LNCaP clone FGC (cell line): Measurements from ENCODE around the gene BICDL2.

Experiments used
- DNase-seq: peaks from one replicate; pipeline ENCODE4 v3.0.0-alpha.2; 2011; ENCODE audit warnings: low read depth
- H3K4me3 ChIP-seq: 2 replicates; pipeline ENCODE4 v1.5.1; 2011; ENCODE audit warnings: mild to moderate bottlenecking, low read depth, low read length, control low read depth
- CTCF ChIP-seq: IDR thresholded peaks from 2 replicates; pipeline ENCODE4 v1.5.1; 2012; ENCODE audit warnings: mild to moderate bottlenecking; ENCODE audit not compliant: control insufficient read depth, insufficient read depth; ENCODE audit errors: extremely low read depth

BICDL2 gene

DNA sequence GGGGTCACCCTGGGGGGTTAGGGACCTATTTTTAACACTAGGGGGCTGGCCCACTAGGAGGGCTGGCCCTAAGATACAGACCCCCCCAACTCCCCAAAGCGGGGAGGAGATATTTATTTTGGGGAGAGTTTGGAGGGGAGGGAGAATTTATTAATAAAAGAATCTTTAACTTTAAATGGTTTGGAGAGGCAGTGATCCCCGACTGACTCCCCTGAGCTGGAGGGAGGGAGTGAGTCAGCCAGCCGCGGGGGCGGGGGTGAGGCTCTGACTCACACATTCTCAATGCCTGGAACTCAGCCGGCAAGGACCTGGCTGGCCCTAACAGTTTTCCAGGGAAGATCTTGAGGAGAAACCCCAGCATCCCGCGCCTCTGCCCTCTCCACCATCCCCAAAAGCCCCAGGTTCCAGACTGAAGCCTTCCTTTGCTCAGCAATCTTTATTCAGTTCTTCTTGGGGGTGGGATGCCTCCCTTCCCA, 14.5 kb downstream of the BICDL2 start:
- H3K4me3 ChIP-seq: no peak overlapping the region
- no peak for TF ChIP-seq CTCF
- no peak for DNase-seq

DNA sequence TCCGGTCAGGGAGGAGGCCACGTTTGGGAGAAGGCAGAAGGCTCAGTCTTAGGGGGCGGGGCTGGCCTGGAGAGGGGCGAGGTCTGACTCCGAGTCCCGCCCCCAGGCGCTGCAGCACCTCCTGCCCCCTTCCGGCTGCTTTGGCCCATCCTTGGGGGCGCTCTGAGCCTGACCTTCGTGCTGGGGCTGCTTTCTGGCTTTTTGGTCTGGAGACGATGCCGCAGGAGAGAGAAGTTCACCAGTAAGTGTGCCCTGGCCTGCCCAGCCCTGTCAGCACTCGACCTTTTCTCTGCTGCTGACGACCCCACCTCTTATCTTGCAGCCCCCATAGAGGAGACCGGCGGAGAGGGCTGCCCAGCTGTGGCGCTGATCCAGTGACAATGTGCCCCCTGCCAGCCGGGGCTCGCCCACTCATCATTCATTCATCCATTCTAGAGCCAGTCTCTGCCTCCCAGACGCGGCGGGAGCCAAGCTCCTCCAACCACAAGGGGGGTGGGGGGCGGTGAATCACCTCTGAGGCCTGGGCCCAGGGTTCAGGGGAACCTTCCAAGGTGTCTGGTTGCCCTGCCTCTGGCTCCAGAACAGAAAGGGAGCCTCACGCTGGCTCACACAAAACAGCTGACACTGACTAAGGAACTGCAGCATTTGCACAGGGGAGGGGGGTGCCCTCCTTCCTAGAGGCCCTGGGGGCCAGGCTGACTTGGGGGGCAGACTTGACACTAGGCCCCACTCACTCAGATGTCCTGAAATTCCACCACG, 15.1 kb downstream of the BICDL2 start:
- no peak for DNase-seq
- peak overlapping the region; percentile 66 for H3K4me3 ChIP-seq
- peak; percentile 41 for TF ChIP-seq CTCF

GRCh38 chr16:3020604-3021448, 15.9 kb downstream of the BICDL2 start:
- peak overlapping the region; percentile 66 for H3K4me3 ChIP-seq

DNA sequence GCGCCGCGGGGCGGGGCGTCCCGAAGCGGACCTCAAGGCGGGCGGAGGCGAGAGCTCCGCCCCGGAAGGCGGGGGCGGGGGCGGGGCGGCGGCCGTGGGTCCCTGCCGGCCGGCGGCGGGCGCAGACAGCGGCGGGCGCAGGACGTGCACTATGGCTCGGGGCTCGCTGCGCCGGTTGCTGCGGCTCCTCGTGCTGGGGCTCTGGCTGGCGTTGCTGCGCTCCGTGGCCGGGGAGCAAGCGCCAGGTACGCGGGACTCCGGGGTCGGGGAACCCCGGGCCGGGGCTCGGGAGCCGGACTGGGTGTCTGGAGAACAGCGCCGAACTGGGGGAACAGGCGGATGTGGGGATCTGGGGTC, 16.5 kb downstream of the BICDL2 start, which contains the start of gene TNFRSF12A:
TSS of gene TNFRSF12A (plus strand) at position 122 of the 357 bp plus-strand sequence. CDS start at position 152, 30 bp downstream.
- H3K4me3 ChIP-seq: peak within 1 kb of the TSS; percentile 66
- no peak for DNase-seq
- TF ChIP-seq CTCF: no peak

More at GRCh38 chr16:3020604-3021448, 15.9 kb downstream of the BICDL2 start:
- TF ChIP-seq CTCF: no peak
- DNase-seq: no peak

DNA sequence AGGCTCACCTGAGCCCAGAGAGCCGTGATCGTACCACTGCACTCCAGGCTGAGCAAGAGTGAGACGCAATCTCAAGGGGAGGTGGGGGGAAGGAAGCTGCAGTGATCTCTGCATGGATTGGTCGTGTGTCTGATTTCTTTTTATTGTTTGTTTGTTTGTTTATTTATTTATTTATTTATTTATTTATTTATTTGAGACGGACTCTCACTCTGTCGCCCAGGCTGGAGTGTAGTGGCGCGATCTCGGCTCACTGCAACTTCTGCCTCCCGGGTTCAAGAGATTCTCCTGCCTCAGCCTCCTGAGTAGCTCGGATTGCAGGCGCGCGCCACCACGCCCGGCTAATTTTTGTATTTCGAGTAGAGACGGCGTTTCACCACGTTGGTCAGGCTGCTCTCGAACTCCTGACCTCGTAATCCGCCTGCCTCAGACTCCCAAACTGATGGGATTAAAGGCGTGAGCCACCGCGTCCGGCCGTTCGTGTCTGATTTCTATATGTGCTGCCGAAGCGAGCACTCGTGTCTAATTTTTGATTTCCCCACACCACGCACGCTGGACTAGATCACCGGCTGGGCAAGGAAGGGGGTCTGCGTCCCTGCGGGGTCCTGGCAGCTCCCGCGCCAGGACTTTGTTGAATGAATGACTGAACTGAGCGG, 17.0 kb downstream of the BICDL2 start:
- H3K4me3 ChIP-seq: peak overlapping the region; percentile 66
- no peak for TF ChIP-seq CTCF
- no peak for DNase-seq

- TF ChIP-seq CTCF: no peak
- DNase-seq: no peak
- H3K4me3 ChIP-seq: no peak within 1 kb of the TSS
Measured at GRCh38 chr16:3017794-3018506, 18.8 kb downstream of the BICDL2 start, which contains the start of gene CLDN6. TSS of gene CLDN6 (minus strand) at chr16:3018183. CDS start at chr16:3016021, 2,162 bp downstream.
